Cerebellar cortex (tissue), 1 donor: Measurements from ENCODE around the gene ACTN1.
A peak's percentile ranks its signal among the peaks of the same experiment; 100 is the strongest.
"Not testable (repeated sequence)": the region's sequence is repeated elsewhere in the genome, so short reads cannot be mapped to it uniquely, and the experiment has no call there.

Experiments used
- DNase-seq: peaks from one replicate; pipeline ENCODE4 v3.0.0-alpha.2; 2015; ENCODE audit warnings: low spot score

ACTN1 gene

DNA sequence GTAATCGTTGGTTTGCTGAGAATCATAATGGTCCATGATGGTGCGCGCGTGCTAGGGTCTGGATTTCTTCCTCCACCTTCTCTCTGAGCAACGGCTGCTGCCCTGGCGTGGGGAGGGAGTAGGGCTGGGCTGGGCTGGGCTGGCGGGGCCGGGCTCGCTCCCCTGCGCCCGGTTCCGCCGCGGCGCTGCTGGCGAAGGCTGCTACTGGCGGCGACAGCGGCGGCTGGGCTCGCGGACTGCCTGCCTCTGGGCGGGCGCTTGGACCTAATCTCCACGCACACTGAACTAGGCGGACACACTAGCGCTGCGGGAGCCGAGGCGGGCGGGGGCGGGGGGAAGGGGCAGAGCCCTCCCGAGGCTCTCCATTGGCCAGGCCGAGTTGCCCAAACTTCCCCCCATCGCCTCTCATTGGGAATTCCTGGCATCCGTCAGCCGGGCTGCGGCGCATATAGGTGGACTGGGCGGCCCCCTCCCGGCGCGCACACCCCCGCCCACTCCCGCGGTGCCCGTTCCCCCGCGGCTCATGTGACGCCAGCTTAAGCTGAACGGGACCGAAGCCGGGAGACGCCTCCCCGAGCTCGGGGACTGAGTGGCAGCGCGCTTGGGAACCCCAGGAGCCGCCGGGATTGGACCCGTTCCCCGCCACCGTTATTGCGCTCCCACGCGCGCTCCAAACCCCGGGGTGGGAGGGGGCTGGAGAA is at the start of gene ACTN1:
ACTN1 (minus strand) TSS at position 282 of the 701 bp plus-strand sequence; CDS start at position 36, 246 bp downstream.
- peak; percentile 96 for DNase-seq

DNA sequence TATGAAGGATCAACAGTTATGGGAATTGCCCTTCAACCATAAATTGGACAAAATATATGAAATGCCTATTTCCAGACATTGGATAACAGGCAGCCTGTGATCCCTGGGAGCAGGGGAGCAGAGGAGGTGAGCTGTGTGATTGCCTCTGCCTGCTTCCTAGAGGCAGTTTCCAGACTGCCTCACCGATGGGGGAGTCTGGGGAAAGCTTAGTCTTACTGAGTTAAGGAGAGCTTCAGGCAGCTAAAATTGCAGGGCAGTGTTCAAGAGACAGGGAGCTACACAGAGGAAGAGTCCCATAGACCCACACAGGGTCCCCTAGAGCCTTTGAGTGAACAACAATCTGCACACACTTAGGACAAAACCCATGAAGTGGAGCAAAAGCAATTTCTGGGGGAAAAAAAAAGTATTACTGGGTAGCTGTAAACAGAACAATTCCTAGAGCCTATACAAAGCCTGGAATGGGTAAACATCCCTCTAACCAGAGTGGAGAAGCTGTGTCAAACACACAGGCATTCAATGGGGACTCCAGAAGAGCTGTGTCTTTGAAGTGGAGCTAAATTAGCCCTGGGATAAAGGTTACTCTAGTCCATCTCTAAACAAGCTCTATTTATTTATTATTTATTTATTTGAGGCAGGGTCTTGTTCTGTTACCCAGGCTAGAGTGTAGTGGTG is 48.3 kb upstream of the ACTN1 start:
- DNase-seq: no peak

DNA sequence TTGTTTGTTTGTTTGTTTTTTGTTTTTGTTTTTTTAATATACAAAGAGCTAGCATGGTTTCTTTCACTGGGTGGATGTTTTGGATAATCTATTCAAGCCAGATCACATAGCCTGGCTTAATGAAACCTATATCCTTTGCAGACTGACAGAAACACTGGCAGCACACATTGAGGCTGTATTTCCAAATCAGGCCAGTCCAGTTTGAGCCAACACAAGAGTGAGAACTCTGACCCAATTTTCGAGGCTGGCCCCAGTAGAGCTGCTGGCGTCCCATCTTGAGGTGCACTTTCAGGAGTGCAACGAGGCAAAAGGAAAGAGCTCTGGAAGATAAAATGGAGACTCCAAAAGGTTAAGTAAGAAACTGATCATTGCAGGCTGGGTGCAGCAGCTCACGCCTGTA is 43.9 kb upstream of the ACTN1 start:
- no peak for DNase-seq

DNA sequence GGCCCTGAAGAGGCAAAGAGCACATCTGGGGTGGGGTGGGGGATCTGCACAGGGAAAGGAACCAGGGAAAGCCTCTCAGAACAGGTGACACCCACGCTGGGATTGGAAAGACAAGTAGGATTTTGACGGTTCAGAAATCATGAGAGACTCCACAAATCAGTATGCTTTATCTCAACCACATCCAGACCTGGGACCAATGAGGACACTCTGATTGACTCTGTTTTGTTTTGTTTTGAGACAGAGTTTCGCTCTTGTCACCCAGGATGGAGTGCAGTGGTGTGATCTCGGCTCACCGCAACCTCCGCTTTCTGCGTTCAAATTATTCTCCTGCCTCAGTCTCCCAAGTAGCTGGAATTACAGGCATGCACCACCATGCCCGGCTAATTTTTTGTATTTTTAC is 43.0 kb upstream of the ACTN1 start:
- DNase-seq: not testable (repeated sequence)

DNA sequence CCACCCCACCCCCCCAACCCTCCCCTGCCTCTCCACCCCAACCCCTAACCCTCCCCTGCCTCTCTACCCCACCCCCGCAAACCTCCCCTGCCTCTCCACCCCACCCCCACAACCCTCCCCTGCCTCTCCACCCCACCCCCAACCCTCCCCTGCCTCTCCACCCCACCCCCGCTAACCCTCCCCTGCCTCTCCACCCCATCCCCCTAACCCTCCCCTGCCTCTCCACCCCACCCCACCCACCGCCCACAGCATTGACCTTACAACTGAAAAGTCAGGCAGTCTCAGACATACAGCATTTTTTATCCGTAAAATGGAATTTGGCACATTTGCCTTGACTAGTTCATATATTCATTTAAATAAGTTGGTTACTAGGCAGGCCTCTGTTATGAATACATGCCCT is 38.6 kb upstream of the ACTN1 start:
- DNase-seq: no peak

DNA sequence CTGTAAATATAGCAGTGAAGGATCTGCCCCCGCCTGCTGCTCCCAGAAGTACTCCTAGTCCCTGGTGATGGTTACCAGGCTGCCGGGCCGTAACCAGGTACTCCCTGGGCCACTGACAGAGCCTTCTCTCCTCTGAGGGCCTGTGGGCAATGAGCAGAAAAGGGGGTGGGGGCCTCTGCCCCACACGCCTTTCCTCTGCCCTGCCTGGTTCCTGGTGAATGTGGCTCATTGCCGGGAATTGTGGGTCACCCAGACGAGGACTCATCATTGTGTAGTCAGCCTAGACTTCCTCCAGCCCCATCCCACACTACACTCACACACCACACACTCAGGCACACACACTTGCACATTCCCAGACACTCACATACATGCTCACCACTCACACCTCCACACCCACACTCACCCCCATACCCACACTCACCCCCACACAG is 35.7 kb upstream of the ACTN1 start:
- no peak for DNase-seq

DNA sequence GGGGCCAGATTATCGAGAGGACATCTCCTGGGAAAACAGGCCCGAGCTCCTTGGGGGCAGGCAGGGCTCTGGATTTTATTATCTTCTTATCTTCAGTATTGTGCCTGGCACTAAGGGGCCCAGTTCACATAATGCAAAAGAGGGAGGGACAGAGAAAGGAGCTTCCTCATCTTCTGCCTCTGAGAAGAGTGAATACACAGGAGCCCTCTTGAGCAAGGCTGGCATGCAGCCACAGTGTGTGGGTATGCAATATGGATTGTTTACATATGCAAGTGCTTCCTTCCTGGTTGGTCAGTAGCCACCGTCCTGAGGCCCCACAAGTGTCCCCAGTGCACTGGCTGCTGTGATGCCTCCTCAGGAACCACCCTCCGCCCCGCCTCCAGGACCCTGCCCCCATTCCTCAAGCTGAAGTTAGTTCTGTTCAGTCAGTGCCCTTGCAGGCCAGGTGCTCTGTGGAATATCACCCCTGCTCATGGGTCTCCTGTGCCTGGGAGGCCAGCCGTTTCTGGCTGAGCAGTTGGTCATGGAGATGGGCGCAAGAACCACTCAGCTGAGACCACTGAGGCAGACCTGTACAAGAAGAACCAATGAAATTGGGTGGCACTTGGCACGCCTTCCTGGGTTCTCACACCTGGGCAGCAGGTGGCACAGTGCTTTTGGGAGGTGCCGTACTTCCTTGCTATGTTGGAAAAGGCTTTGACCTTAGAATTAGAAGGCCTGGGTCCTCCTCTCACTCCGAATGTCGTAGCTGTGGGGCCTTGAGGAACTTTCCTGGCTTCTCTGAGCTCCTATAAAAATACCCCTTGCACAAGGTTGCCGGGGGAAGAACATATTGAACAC is 35.1 kb upstream of the ACTN1 start:
- DNase-seq: no peak

DNA sequence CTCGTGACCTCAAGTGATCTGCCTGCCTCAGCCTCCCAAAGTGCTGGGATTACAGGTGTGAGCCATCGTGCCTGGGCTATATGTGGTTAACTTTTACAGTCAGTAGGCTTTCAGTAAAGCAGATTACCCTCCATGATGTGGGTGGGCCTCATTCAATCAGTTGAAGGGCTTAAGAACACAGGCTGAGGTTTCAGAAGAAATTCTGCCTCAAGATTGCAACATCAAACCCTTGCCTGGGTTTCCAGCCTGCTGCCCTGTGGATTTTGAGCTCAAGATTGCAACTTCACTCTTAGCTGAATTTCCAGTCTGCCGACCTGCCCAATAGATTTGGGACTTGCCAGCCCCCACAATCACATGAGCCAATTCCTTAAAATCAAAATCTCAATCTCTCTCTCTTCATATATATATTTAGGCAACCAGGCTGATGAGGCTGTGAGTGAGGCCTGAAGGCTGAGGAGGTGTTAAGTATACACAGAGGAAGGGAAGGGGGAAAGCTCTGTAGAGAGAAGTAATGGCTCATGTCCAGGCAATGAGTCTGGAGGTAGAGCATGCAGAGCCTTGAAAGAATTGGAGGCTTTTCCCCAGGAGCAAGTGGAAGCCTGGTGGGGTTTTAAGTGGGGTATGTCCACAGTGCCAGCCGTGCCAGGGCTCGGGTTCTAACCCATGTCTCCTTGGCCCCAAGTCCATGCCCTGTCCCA is 33.3 kb upstream of the ACTN1 start:
- no peak for DNase-seq

DNA sequence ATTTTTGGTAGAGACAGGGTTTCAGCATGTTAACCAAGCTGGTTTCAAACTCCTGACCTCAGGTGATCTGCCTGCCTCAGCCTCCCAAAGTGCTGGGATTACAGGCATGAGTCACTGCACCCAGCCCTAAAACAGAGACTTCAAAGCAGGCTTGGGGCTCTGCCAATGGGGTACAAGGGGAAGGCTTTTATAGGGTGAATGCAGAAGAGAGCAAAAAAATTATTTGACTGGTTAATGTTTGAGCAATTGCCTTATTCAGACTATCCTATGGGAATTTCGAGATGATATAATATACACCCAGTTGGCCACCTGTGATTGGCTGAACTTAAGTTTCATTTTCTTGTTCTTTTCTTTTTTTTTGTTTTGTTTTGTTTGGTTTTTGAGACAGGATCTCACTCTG is 31.5 kb upstream of the ACTN1 start:
- no peak for DNase-seq

DNA sequence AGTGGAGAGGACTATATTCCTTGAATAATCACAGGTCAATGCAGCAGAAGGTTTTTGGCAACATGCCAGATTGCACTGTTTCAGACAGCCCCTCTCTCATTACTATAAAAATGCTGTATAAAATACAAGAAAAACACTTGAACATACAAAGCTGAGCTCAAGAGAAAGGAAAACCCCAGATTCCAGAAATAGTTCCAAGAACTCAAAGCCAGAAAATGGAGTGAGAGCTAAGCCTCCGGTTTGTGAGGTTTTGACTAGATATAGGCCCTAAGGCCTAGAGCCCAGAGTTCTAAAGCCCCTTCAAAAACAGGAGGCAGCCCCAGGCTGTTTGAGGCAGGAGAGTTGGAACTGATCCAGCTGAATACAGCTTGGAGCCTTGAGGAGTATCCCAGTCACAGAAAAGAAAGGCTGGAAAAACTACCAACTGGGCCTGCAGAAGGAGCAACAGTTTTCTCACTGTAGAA is 29.4 kb upstream of the ACTN1 start:
- no peak for DNase-seq

DNA sequence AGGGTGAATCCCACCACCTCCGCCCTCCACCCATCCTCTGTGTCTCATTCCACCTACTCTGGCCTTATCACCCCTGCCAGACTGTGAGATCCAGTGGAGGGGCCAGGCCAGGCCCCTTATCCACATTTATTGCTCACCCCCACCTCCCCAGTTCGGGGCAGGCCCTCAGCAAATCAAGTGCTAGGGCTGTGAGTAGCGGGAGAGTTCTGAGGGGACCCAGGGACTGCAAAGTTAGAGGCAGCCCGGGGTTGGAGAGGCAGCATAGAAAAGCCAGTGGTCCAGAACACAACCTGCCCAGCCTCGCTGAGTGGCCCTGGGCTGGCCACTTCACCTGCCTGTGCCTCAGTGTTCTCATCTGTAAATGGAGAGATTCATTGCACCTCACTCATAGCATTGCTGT is 27.2 kb upstream of the ACTN1 start:
- no peak for DNase-seq

DNA sequence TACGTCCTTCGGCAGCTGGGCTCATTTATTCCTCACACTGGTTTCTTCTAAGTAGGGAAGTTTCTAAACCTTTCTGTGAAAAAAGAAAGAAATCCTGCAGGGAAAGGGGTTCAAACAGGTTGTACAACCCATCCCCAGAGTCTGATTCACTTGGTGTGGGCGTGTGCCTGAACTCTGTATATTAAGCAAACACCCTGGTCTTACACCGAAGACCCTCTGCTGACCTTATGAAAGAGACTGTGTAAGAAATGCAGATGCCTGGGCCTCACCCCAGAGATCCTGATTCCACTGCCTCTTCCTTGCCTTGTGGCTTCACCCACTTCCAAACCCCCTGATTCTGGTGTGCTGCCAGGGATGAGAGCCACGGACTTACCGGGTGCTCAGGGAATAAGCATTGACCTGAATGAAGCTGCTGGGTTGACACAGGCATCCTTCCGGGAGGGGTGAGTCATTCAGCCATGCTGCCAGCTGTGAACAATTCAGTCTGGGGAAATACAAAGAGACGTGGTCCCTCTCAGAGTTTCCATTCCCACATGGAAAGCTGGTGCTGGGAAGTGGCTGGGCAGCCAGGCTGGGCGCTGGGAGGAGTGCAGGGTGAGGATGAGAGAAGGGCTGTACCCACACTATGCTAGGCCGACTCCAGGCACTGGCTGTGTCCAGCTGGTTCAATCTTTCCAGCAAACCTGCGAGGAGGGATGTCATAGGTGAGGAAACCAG is 26.5 kb upstream of the ACTN1 start:
- DNase-seq: no peak

DNA sequence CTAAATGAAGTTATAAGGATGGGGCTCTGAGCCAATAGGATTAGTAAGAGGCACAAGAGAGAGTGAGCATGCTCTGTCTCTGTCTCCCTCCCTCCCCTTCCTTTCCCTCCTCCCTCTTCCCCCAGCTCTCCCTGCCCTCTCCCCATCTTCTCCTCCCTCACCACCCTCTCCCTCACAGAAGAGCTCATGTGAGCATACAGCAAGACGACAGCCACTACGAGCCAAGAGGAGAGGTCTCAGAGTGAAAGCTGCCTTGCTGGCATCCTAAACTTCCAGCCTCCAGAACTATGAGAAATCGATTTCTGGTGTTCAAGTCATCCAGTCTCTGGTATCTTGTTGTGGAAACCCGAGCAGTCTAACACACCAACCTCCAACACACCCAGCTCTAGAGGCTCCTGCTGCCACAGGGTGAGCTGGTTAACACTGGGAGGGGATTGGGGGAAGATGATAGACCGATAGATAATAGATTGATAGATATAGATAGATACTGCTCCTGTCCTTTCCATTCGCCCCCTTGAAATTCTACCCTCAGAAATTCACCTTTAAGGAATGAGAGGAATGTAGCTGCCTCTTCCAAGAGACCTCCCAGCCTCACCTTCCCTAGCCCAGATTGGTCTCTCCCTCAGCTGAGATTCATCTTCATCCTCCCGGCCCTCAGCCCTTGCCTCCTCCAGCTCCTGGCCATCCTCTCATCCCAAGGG is 25.8 kb upstream of the ACTN1 start:
- DNase-seq: no peak

DNA sequence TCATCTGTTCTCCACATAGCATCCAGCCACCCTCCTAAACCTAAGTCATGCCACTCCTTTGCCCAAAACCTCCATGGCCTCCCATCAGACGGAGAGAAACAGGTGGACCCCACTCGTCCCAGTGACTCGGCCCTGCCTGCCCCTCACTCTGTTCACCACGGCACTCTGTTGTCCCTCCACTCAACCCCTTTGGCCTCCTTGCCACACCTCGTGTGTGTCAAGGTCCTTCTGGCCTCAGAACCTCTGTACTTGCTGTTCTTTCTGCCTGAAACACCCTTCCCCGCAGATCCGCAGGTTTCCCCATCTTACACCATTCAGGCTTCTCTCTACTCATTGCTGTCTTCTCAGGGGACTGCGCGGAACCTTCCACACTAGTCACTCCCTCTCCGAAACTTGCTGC is 24.5 kb upstream of the ACTN1 start:
- no peak for DNase-seq

DNA sequence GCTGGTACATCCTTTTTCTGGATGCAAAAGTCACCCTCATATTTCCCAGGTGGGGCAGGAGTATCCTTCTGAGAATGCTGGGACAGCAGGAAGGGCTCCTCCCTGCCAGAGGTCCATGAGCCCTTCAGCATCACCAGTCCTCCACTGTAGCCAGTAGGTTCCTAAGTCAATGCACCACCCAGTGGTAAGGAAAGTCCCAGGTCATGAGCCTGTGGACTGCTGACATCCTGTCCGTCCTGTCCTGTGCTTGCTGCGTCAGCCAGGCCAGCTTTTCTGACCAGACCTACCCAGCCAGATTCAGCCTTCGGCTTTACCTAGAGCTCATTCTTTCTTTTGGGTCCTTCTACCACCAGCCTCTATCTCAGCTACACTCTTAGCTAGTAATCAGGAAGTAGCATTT is 23.0 kb upstream of the ACTN1 start:
- DNase-seq: peak; percentile 50

DNA sequence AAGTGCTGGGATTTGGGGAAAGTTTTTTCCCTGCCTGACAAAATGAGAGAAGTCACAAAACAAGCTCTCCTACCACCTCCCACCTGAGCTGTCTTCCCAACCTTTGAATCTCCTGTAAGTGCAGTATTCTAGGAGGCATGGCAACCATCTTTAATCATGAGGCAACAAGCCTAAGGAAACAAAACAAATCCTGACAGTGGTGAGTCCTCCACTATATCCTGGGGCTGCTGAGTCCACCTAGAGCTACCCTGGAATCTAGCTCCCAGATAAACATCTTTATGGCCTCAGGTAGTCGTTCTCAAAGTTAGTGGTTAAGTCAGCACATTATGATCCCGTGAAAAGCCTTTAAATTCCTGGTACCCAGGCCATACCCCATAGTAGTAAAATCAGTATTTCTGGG is 22.3 kb upstream of the ACTN1 start:
- no peak for DNase-seq

DNA sequence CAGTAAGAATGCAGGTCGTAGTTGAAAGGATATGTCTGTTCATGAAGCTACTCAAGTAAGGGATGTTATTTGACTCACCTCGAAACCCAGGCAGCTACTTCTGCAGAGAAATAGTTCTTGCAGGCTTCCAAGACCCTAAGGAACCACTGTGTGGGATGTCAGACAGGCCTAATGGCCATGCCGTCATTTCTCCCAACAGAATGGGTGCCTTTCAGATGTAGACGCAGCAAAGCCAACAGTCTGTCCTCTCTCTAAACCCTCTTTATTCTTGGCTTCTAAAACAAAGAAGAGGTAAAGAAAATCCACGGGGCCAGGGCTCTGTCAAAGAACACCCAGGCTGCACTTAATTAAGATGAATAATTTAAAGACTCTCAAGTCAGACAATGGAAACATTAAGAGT is 19.0 kb upstream of the ACTN1 start:
- no peak for DNase-seq

DNA sequence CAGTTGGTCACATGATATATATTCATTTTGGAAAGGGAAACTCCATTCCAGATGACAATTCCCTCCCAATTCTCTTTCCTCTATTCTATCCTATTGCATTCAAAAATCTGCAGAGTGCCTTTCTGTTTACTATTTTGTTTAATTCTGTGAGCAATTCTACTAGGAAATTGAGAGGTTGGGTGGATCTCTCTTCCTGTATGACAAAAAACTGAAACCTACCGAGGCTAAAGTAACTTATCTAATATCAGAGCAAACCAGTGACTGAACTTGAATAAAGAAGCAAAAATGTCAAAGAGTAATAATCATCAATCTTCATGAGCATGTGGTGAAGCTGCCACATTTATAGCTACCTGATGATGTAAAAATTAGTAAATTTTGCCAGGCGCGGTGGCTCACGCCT is 16.6 kb upstream of the ACTN1 start:
- DNase-seq: no peak

DNA sequence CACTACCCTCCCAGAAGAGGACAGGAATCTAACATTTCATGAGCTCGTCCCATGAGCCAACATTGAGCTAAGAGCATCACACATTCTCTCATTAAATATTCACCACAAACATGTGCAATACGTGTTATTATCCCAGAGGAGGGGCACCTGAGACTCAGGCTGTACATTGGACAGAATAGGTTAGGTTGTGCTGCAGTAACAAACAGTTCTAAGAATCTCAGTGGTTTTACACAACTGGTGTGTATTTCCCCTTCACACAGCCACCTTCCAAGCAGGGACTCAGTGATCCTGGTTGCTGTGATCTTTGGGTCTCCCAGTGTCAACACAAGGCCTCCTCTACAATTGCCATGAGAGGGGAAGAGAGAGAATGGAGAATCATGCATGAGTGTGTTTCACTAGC is 15.0 kb upstream of the ACTN1 start:
- no peak for DNase-seq

DNA sequence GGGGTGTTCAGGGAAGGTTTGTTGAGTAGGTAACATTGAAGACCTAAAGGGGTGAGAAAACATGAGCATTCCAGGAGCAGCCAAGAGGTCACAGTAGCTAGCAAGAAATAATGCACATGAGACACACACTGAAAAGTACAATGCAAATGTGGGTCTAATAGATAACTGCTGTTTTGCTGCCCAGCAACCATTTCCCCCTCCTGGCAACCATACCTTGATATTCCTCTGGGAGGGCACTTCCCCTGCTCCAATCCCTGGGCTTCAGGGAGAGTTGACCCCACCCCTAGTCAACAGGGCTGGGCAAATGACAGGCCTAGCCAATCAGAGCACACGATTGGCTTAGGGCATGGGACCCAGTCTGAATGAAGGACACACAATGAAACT is 8.5 kb upstream of the ACTN1 start:
- DNase-seq: peak; percentile 37
